Aortic smooth muscle cell (primary cell): ENCODE data around the gene TMEM86B. TPM values are rescaled to one million over a fixed set of nuclear protein-coding genes. Genes with fewer than 3 reads are reported as not detected.

Experiments used
- total RNA-seq: library from RNA; depleted of rRNA; stranded (reverse); fragments of >200 nt; gene quantifications from 2 replicates; pipeline ENCODE4 v1.2.3, GENCODE V29; 2014

Gene TMEM86B, protein sequence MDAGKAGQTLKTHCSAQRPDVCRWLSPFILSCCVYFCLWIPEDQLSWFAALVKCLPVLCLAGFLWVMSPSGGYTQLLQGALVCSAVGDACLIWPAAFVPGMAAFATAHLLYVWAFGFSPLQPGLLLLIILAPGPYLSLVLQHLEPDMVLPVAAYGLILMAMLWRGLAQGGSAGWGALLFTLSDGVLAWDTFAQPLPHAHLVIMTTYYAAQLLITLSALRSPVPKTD
- total RNA-seq = 0.81 and 1.5 TPM in 2 replicates

DNA sequence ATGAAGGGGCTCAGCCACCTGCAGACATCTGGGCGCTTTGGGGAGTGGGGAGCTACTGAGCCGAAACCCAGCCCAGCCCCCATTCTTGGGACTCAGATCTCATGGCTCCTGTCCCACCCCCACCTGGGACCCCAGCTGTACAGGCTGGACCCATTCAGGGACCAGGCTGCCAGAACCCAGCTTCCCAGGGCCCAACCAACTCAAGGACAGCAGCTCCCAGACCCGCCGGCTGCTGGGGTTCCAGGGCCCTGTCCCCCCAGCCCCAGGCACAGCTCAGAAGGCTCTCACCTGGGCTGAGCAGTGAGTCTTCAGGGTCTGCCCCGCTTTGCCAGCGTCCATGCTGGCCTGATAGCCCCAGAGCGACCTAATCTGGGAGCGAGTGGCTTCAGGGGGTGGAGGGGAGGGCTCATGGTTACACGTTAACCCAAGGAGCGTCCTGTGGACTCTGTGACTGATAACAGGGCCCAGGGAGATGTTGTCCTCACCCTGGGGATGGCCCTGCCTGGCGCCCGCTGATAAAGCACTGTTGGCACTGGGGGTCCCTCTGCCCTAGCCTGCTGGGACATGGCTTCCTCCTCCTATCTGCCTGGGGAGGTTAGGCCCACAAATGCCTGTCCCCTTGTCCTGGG, at the start of gene TMEM86B:
TSS of gene TMEM86B (minus strand) at position 361 of the 629 bp plus-strand sequence. CDS start at position 339, 22 bp downstream.

DNA sequence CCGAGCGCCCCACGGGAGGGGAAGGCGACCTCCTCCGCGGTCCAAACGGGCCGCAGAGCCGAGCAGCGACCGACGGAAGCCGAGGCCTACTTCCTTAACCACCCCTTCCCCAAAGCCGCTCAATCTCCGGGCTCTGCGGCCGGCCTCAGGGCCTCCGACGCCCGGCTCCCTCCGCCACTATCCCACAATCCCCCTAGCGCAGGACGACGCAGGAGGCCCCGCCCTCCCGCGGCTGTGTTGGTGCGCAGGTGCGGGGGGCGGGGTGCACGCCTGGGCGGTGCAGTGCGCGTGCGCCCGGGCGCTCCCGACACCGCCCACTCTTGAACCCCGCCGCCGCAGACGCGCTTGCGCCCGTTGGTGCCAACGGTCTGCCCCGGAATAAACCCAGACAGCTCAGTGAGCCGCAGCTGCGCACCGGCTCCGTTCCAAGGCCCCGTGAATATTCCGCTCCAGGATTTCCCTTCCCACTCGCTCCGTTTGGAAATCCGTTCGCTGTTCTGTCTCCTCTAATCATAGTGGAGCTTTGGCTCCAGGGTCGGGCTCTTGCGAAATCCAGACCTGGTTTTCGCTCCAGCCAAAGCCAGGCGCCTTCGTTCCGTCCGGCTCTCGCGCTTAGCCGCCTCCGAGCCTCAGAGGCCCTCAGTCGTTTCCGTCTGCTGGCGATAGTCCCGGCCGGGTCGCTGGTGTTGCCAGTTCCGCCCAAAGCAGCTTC, 30.4 kb upstream of the TMEM86B start, which contains the start of gene PPP6R1:
TSS of gene PPP6R1 (minus strand) at position 190 of the 712 bp plus-strand sequence. CDS start 11,914 bp downstream, outside the sequence.

GRCh38 chr19:55208880-55209692, 19.5 kb downstream of the TMEM86B start, which contains the start of gene PTPRH:
PTPRH (minus strand) TSS chr19:55209501; CDS start chr19:55209433, 68 bp downstream.

GRCh38 chr19:55179606-55180484, 48.7 kb downstream of the TMEM86B start, which contains the start of gene SYT5:
SYT5 (minus strand) TSS chr19:55180289; CDS start chr19:55179041, 1,248 bp downstream.

Other genes starting within 250 kb of the TMEM86B start
- not detected in 2 replicates for gene GP6, start 190.5 kb downstream of the TMEM86B start, total RNA-seq
- gene RDH13, start 165.6 kb downstream of the TMEM86B start, total RNA-seq = 7.3 and 9.5 TPM in 2 replicates
- gene EPS8L1, start 152.9 kb downstream of the TMEM86B start, total RNA-seq = 0.53 and 0.75 TPM in 2 replicates
- 35.0 and 37.6 TPM in 2 replicates for gene PPP1R12C, start 111.1 kb downstream of the TMEM86B start, total RNA-seq
- gene TNNT1, start 79.6 kb downstream of the TMEM86B start, total RNA-seq = 1.2 and 1.7 TPM in 2 replicates
- not detected in 2 replicates for gene TNNI3, start 71.0 kb downstream of the TMEM86B start, total RNA-seq
- 0.40 and 0.44 TPM in 2 replicates for gene DNAAF3, start 62.1 kb downstream of the TMEM86B start, total RNA-seq
- under 0.01 and 0.26 TPM in 2 replicates for gene SYT5, start 48.5 kb downstream of the TMEM86B start, total RNA-seq
- gene PTPRH, start 19.3 kb downstream of the TMEM86B start, total RNA-seq = 3.5 and 6.1 TPM in 2 replicates
- 27.7 and 30.8 TPM in 2 replicates for gene PPP6R1, start 30.3 kb upstream of the TMEM86B start, total RNA-seq
- 17.0 and 21.7 TPM in 2 replicates for gene HSPBP1, start 51.3 kb upstream of the TMEM86B start, total RNA-seq
- 6.7 and 7.6 TPM in 2 replicates for gene BRSK1, start 55.2 kb upstream of the TMEM86B start, total RNA-seq
- gene TMEM150B, start 96.6 kb upstream of the TMEM86B start, total RNA-seq = not detected in 2 replicates
- 4.8 and 6.7 TPM in 2 replicates for gene KMT5C, start 111.1 kb upstream of the TMEM86B start, total RNA-seq
- gene COX6B2, start 126.0 kb upstream of the TMEM86B start, total RNA-seq = not detected in 2 replicates
- not detected in 2 replicates for gene GARIN5B, start 134.5 kb upstream of the TMEM86B start, total RNA-seq
- 1.1 and 14.9 TPM in 2 replicates for gene IL11, start 141.7 kb upstream of the TMEM86B start, total RNA-seq
- not detected in 2 replicates for gene TMEM190, start 148.1 kb upstream of the TMEM86B start, total RNA-seq
- gene TMEM238, start 155.5 kb upstream of the TMEM86B start, total RNA-seq = 0.12 and 0.26 TPM in 2 replicates
- gene RPL28, start 157.2 kb upstream of the TMEM86B start, total RNA-seq = 153 and 182 TPM in 2 replicates
- 73.4 and 105 TPM in 2 replicates for gene UBE2S, start 179.0 kb upstream of the TMEM86B start, total RNA-seq
- gene SHISA7, start 214.5 kb upstream of the TMEM86B start, total RNA-seq = not detected in 2 replicates
- gene ISOC2, start 232.9 kb upstream of the TMEM86B start, total RNA-seq = 49.1 and 52.8 TPM in 2 replicates
- not detected in 2 replicates for gene C19orf85, start 236.0 kb upstream of the TMEM86B start, total RNA-seq
- gene ZNF628, start 247.9 kb upstream of the TMEM86B start, total RNA-seq = 0.66 and 0.87 TPM in 2 replicates